Heart left ventricle (tissue), 16 donors: ENCODE data around the gene RAD50. TPM values are rescaled to one million over a fixed set of nuclear protein-coding genes. Genes with fewer than 3 reads are reported as not detected.
"Not testable (repeated sequence)": the region's sequence is repeated elsewhere in the genome, so short reads cannot be mapped to it uniquely, and the experiment has no call there.

Experiments used
- ATAC-seq, 4 donors: fragments of 200-7000 bp; cut with Tn5 transposase; one replicate each; pipeline ENCODE4 v1.9.1; 2020 to 2022; ENCODE audit warnings: moderate library complexity in 4 of 4, mild to moderate bottlenecking in 3 of 4, moderate number of reproducible peaks in 1 of 4
- DNase-seq, 5 donors: peaks; one replicate each; pipeline ENCODE4 v3.0.0-alpha.2; 2020
- H3K27ac ChIP-seq, 12 donors: fragments of 200-600 bp; sonication (generic) in 4 of 12; one replicate each; pipeline versions ENCODE4 v1.5.0 to v1.8.0; 2016 to 2022; ENCODE audit warnings: mild to moderate bottlenecking in 2 of 12
- H3K27me3 ChIP-seq, 9 donors: fragments of 200-600 bp; sonication (generic) in 2 of 9; one replicate each; pipeline versions ENCODE4 v1.5.1 to v1.8.0; 2016 to 2022; ENCODE audit warnings: mild to moderate bottlenecking in 3 of 9
- H3K36me3 ChIP-seq, 9 donors: fragments of 200-600 bp; sonication (generic) in 2 of 9; one replicate each; pipeline versions ENCODE4 v1.5.0 to v1.8.0; 2018 to 2022; ENCODE audit warnings: mild to moderate bottlenecking in 2 of 9
- H3K4me1 ChIP-seq, 12 donors: fragments of 200-600 bp; sonication (generic) in 4 of 12; one replicate each; pipeline versions ENCODE4 v1.5.0 to v1.8.0; 2016 to 2022; ENCODE audit warnings: mild to moderate bottlenecking in 3 of 12
- H3K4me3 ChIP-seq, 12 donors: fragments of 200-600 bp; sonication (generic) in 4 of 12; one replicate each; pipeline versions ENCODE4 v1.5.0 to v1.8.0; 2017 to 2022; ENCODE audit warnings: mild to moderate bottlenecking in 9 of 12, moderate library complexity in 4 of 12
- H3K9me3 ChIP-seq, 12 donors: fragments of 200-600 bp; sonication (generic) in 4 of 12; one replicate each; pipeline versions ENCODE4 v1.5.0 to v1.8.0; 2016 to 2022; ENCODE audit warnings: mild to moderate bottlenecking in 1 of 12
- CTCF ChIP-seq, 12 donors: fragments of 200-600 bp; sonication (generic) in 4 of 12; IDR thresholded peaks; one replicate each; pipeline versions ENCODE4 v1.5.0 to v1.8.0; 2018 to 2022; ENCODE audit warnings: antibody characterized with exemption in 12 of 12, mild to moderate bottlenecking in 5 of 12
- POLR2A ChIP-seq, 2 donors: fragments of 450-650 bp; IDR thresholded peaks; one replicate each; pipeline ENCODE4 v1.6.1; 2017; ENCODE audit warnings: antibody characterized with exemption in 2 of 2, mild to moderate bottlenecking in 2 of 2, moderate library complexity in 2 of 2
- WGBS, 4 donors: extraction: QIAGEN DNeasy Blood & Tissue Kit in 2 of 4; methylation state at CpG; one replicate each; pipeline versions ENCODE4 v1.1.5 to v1.1.7; 2013 to 2018; 5-methylcytosine and 5-hydroxymethylcytosine counted together
- intact Hi-C, 10 donors: fragments of 100-400 bp; cut with DNase I; formaldehyde crosslinking; loops; one replicate each; pipeline versions ENCODE4 v1.11.1 to v1.14.2; 2022
- polyA plus RNA-seq, 2 donors: library from polyadenylated mRNA; stranded (reverse); fragments of 200-250 nt; gene quantifications; one replicate each; pipeline ENCODE4 v1.2.3, GENCODE V29; 2013
- total RNA-seq, 9 donors: library from RNA; depleted of rRNA in 2 of 9; stranded (reverse); fragments of >200 nt in 2 of 9; fragmentation: NEBNext Ultra II Directional in 3 of 9; extraction: Animal tissue kit (Norgen Biotek cat#: 25700) in 3 of 9; gene quantifications; one replicate each; pipeline versions ENCODE4 v1.1.0 to v1.2.4, GENCODE V29; 2016 to 2023
- donor health status: ischemic (EF 13 %, LVEDD 7.1; RV severe dilation, severe dysfunction).
- donor health status: healthy with polysubstance abuse.
- donor health status: DM: no; HTN: yes; CAD: no.
- donor health status: DM: no; HTN: no; CAD: no.
- donor health status: ischemic (EF 25% LVEDD 6.9; RV normal size, moderate dysfunction).
- donor health status: ischemic (EF 25% LVEDD 5.7; RV mildly dilated, moderate dysfunction).
- donor health status: healthy.
- donor health status: DM: yes; HTN: yes; CAD: no.
- donor health status: ischemic (EF 35%, LVEDD 5.7; RV mildly dilated, moderate dysfunction).
- donor health status: nonischemic (EF 11% LVEDD 7.7; RV severe dilation, severe dysfunction).
- donor health status: DM: yes; HTN: yes; CAD: no.
- donor health status: PGD.
- donor health status: ischemic (EF 29% LVEDD 5.4; RV normal size, mild dysfunction).
- donor health status: nonischemic (EF 23%, LVEDD 6.1; RV moderate dilation, normal function).

The RAD50 gene
- total and polyA plus RNA-seq, 11 donors = 9.3 to 41.8 (median 32.1) TPM

- Histone ChIP-seq H3K4me3 (no peak overlapping the region), H3K9me3 (no peaks in the 10 kb centered on the region), H3K27me3 (no peaks in the 10 kb centered on the region), H3K36me3 (peaks cover 0 to 14% (median 0%) of the 10 kb centered on the region in 9 donors), H3K27ac (no peak overlapping the region), H3K4me1 (peaks cover 0 to 14% (median 0%) of the 10 kb centered on the region in 12 donors)
- WGBS, 4 donors = 83 to 95% (median 91%) methylated on average over 5 of the region's 5 CpGs
- TF ChIP-seq CTCF (IDR thresholded peaks at IDR 0.05) = no peak
- TF ChIP-seq POLR2A (IDR thresholded peaks at IDR 0.05) = no peak
- intact Hi-C loops = no loop called here
- ATAC-seq (no peak), DNase-seq (no peak)
Observed at GRCh38 chr5:132687995-132688394, 131.2 kb downstream of the RAD50 start.

GRCh38 chr5:132688536-132689339 lies 132.0 kb downstream of the RAD50 start:
- peaks cover 0 to 14% (median 0%) of the 10 kb centered on the region in 9 donors for H3K36me3 ChIP-seq
- H3K4me3 ChIP-seq = no peak overlapping the region
- DNase-seq (no peak), ATAC-seq (no peak)
- H3K27me3 ChIP-seq = no peaks in the 10 kb centered on the region
- intact Hi-C loops = no loop called here
- H3K27ac ChIP-seq = no peak overlapping the region
- TF ChIP-seq CTCF (IDR thresholded peaks at IDR 0.05) = no peak
- TF ChIP-seq POLR2A (IDR thresholded peaks at IDR 0.05) = no peak
- H3K4me1 ChIP-seq = peaks cover 0 to 14% (median 0%) of the 10 kb centered on the region in 12 donors
- no peaks in the 10 kb centered on the region for H3K9me3 ChIP-seq
- 57 to 67% (median 62%) methylated on average over 7 of the region's 7 CpGs for WGBS, 4 donors

GRCh38 chr5:132689513-132689912 lies 132.7 kb downstream of the RAD50 start:
- Histone ChIP-seq H3K27ac (no peak overlapping the region), H3K27me3 (no peaks in the 10 kb centered on the region), H3K9me3 (no peaks in the 10 kb centered on the region), H3K36me3 (peaks cover 0 to 14% (median 0%) of the 10 kb centered on the region in 9 donors), H3K4me3 (no peak overlapping the region), H3K4me1 (peaks cover 0 to 14% (median 0%) of the 10 kb centered on the region in 12 donors)
- WGBS, 4 donors = 83 to 88% (median 86%) methylated on average over 7 of the region's 7 CpGs
- intact Hi-C loops = no loop called here
- no peak for ATAC-seq
- TF ChIP-seq CTCF (IDR thresholded peaks at IDR 0.05) (no peak), POLR2A (IDR thresholded peaks at IDR 0.05) (no peak)
- no peak for DNase-seq

- DNase-seq (no peak), ATAC-seq (no peak)
- no peak overlapping the region for H3K27ac ChIP-seq
- no peaks in the 10 kb centered on the region for H3K27me3 ChIP-seq
- 95 to 99% (median 98%) methylated on average over 3 of the region's 3 CpGs for WGBS, 4 donors
- peaks cover 0 to 14% (median 0%) of the 10 kb centered on the region in 12 donors for H3K4me1 ChIP-seq
- no peak for TF ChIP-seq CTCF (IDR thresholded peaks at IDR 0.05)
- no peak for TF ChIP-seq POLR2A (IDR thresholded peaks at IDR 0.05)
- intact Hi-C loops = no loop called here
- no peak overlapping the region for H3K4me3 ChIP-seq
- H3K36me3 ChIP-seq = peaks cover 0 to 18% (median 2%) of the 10 kb centered on the region in 9 donors
- H3K9me3 ChIP-seq = no peaks in the 10 kb centered on the region
Observed at GRCh38 chr5:132690156-132690555, 133.4 kb downstream of the RAD50 start.

- peaks cover 0 to 14% (median 0%) of the 10 kb centered on the region in 12 donors for H3K4me1 ChIP-seq
- intact Hi-C loops, H3K9me3 ChIP-seq, H3K4me3 ChIP-seq, DNase-seq, ATAC-seq, H3K27me3 ChIP-seq, H3K27ac ChIP-seq: not testable (repeated sequence)
- WGBS, 4 donors = 75 to 96% (median 85%) methylated on average over 5 of the region's 5 CpGs
- peaks cover 0 to 34% (median 4%) of the 10 kb centered on the region in 9 donors for H3K36me3 ChIP-seq
Observed at GRCh38 chr5:132691755-132692631, 135.2 kb downstream of the RAD50 start.
